ENCODE measurements around the gene IFNGR1.
"Not testable (repeated sequence)": the region's sequence is repeated elsewhere in the genome, so short reads cannot be mapped to it uniquely, and the experiment has no call there.

IFNGR1 gene

DNA sequence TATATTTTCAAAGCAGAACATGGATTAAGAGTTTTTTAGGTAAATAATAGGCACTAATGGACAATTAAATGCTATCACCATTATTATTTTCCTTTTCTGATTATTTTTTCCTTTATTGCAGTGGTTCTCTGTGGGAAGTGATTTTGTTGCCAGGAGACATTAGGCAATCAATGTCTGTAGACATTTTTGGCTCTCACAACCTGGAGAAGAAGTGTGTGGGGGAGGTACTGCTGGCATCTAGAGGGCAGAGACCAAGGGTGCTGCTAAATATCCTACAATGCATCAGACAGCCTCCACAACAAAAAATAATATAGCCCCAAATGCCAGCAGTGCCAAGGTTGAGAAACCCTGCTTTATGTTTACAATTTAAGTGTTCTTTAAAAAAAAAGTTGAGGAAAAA is 8.3 kb downstream of the IFNGR1 start:
- DNase-seq, result no peak

DNA sequence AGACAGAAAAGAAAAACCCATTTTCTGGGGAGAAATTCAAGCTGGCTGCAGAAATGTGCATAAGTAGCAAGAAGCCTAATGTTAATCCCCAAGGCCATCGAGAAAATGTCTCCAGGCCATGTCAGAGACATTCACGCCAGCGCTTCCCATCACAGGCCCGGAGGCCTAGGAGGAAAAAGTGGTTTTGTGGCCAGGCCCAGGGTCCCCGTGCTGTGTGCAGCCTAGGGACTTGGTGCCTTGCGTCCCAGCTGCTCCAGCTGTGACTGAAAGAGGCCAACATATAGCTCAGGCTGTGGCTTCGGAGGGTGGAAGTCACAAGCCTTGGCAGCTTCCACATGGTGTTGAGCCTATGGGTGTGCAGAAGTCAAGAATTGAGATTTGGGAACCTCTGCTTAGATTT is 10.9 kb downstream of the IFNGR1 start:
- DNase-seq, result no peak

GRCh38 chr6:137207457-137207856 is 11.7 kb downstream of the IFNGR1 start:
- DNase-seq, result not testable (repeated sequence)

GRCh38 chr6:137206577-137206976 is 12.6 kb downstream of the IFNGR1 start:
- no peak for DNase-seq

- no peak for DNase-seq
Observed at GRCh38 chr6:137203256-137203655, 15.9 kb downstream of the IFNGR1 start.

GRCh38 chr6:137202078-137202477 is 17.1 kb downstream of the IFNGR1 start:
- no peak for DNase-seq

GRCh38 chr6:137201006-137201405 is 18.2 kb downstream of the IFNGR1 start:
- DNase-seq, result no peak

- DNase-seq, result no peak
Observed at GRCh38 chr6:137200288-137200687, 18.9 kb downstream of the IFNGR1 start.

- DNase-seq, result no peak
Observed at GRCh38 chr6:137197684-137198645, 21.2 kb downstream of the IFNGR1 start.

GRCh38 chr6:137193256-137194070 is 25.7 kb downstream of the IFNGR1 start:
- DNase-seq, result no peak

GRCh38 chr6:137192821-137193220 is 26.4 kb downstream of the IFNGR1 start:
- no peak for DNase-seq

GRCh38 chr6:137191670-137192069 is 27.5 kb downstream of the IFNGR1 start:
- no peak for DNase-seq

- no peak for DNase-seq
Observed at GRCh38 chr6:137191236-137191635, 27.9 kb downstream of the IFNGR1 start.

DNA sequence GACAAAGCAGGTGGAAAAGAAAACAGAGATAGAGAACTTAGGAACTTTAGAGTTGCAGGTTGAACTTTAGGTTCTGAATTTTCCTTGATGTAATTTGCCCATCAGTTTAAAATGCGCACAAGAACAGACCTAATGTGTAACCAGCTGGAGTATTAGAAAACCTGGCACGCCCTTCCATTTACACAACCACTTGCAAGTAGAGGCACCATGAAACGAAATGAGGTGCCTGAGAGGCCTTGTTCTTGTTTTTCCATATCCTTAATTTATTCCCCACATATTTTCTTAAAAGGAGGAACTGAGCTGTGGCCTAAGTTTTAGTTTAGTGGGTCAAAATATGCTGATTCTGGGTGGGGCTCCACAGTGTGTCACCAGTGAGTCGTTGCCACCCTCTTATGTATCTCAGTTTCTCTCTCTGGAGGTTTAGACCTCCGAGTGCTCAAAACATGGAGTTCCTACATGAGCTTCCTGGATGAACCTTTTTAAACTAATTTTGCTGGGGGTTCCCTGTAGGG is 28.5 kb downstream of the IFNGR1 start:
- DNase-seq, result no peak

GRCh38 chr6:137188855-137189254 is 30.3 kb downstream of the IFNGR1 start:
- no peak for DNase-seq

DNA sequence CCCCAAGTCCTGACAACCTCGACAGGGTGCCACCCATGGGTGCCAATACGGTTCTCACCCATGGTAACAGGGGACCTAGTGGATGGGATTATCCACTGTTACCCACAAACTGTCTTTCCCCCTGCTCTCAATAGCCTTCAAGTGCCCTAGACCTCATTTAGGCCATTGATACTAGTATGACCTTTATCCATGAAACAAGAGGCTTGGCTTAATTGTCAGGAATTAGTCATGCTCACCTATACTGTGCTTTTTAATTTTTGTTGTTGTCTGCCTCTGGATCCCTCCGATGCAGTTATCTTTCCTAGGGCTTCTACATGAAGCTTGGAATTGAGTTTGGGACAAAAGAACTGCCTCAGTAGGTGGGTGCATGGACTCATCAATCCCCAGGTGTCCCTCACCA is 33.9 kb downstream of the IFNGR1 start:
- DNase-seq, result no peak

DNA sequence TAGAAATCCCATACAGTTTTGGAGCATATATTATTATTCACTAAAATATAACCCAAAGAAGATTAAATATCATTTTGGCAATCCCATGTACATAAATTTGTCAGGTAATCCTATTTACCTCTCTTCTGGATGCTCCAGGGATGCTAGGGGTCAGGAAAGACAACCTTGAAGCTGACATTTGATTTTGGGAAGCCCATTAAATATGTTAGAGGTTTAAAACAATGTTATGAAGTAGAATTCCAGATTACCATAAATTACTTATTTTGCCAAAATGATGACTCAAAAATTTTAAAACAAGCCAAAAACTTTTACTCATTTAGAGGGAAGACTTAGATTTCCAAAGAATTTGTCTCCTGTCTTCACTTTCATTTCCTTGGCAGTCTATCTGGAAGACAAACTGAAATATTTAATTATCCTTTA is 36.5 kb downstream of the IFNGR1 start:
- no peak for DNase-seq

GRCh38 chr6:137181891-137182653 is 37.1 kb downstream of the IFNGR1 start:
- no peak for DNase-seq

GRCh38 chr6:137177611-137178010 is 41.6 kb downstream of the IFNGR1 start:
- DNase-seq, result no peak

- no peak for DNase-seq
Observed at GRCh38 chr6:137176729-137177128, 42.5 kb downstream of the IFNGR1 start.

DNA sequence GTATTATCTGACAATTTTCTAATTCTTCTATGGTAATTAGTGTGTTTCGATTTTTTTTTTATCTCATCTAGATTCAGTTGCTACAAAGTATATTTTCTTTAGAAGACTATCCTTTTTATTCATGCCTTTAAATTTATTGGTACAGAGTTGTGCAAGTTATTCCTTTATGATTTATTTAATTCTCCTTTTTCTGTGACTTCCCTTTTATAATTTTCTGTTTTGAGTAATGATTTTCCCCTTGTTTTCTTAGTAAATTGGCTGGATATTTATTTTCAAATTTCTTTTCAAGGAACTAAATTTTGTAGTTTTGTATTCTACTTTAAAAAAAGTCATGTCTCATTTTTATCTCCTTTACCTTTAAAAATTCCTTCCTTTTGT is 43.3 kb downstream of the IFNGR1 start:
- DNase-seq, result no peak

- no peak for DNase-seq
Observed at GRCh38 chr6:137175157-137175867, 43.9 kb downstream of the IFNGR1 start.
